Measurements from ENCODE around the gene VPS8. TPM values are rescaled to one million over a fixed set of nuclear protein-coding genes. Genes with fewer than 3 reads are reported as not detected.

Gene VPS8
- total RNA-seq, 1 donor from 2014 or later, result 40.1 TPM

GRCh38 chr3:184789314-184789998 is 22.5 kb upstream of the VPS8 start:
- Mint-ChIP-seq H3K27ac (no peak overlapping the region), H3K4me1 (ENCODE audit: low read depth) (peaks cover 25% of the 10 kb centered on the region), H3K4me3 (ENCODE audit: low read depth) (no peak overlapping the region), H3K27me3 (ENCODE audit: low read depth) (peaks cover 11% of the 10 kb centered on the region), H3K9me3 (no peaks in the 10 kb centered on the region), H3K36me3 (ENCODE audit: low read depth) (no peaks in the 10 kb centered on the region)
- no peak for DNase-seq (ENCODE audit: low spot score)
- intact Hi-C loops (cut with micrococcal nuclease), result no loop called here

- Mint-ChIP-seq H3K27ac (no peak overlapping the region), H3K4me3 (ENCODE audit: low read depth) (no peak overlapping the region), H3K36me3 (ENCODE audit: low read depth) (no peaks in the 10 kb centered on the region), H3K4me1 (ENCODE audit: low read depth) (peaks cover 9% of the 10 kb centered on the region), H3K27me3 (ENCODE audit: low read depth) (peaks cover 12% of the 10 kb centered on the region), H3K9me3 (no peaks in the 10 kb centered on the region)
- intact Hi-C loops (cut with micrococcal nuclease), result no loop called here
- DNase-seq (ENCODE audit: low spot score), result no peak
Observed at GRCh38 chr3:184791171-184791570, 20.8 kb upstream of the VPS8 start.

- intact Hi-C loops (cut with micrococcal nuclease), result no loop called here
- Mint-ChIP-seq H3K4me3 (ENCODE audit: low read depth) (no peak overlapping the region), H3K27me3 (ENCODE audit: low read depth) (peaks cover 36% of the 10 kb centered on the region), H3K36me3 (ENCODE audit: low read depth) (no peaks in the 10 kb centered on the region), H3K27ac (no peak overlapping the region), H3K4me1 (ENCODE audit: low read depth) (no peaks in the 10 kb centered on the region), H3K9me3 (no peaks in the 10 kb centered on the region)
- no peak for DNase-seq (ENCODE audit: low spot score)
Observed at GRCh38 chr3:184795522-184796190, 16.3 kb upstream of the VPS8 start.

GRCh38 chr3:184796551-184796950 is 15.4 kb upstream of the VPS8 start:
- no peaks in the 10 kb centered on the region for H3K36me3 Mint-ChIP-seq (ENCODE audit: low read depth)
- peaks cover 40% of the 10 kb centered on the region for H3K27me3 Mint-ChIP-seq (ENCODE audit: low read depth)
- DNase-seq (ENCODE audit: low spot score), result no peak
- no peaks in the 10 kb centered on the region for H3K4me1 Mint-ChIP-seq (ENCODE audit: low read depth)
- H3K27ac Mint-ChIP-seq, result no peak overlapping the region
- no peak overlapping the region for H3K4me3 Mint-ChIP-seq (ENCODE audit: low read depth)
- H3K9me3 Mint-ChIP-seq, result no peaks in the 10 kb centered on the region
- intact Hi-C loops (cut with micrococcal nuclease), result no loop called here

GRCh38 chr3:184796954-184797353 is 15.0 kb upstream of the VPS8 start:
- intact Hi-C loops (cut with micrococcal nuclease), result no loop called here
- no peaks in the 10 kb centered on the region for H3K36me3 Mint-ChIP-seq (ENCODE audit: low read depth)
- no peak for DNase-seq (ENCODE audit: low spot score)
- peaks cover 40% of the 10 kb centered on the region for H3K27me3 Mint-ChIP-seq (ENCODE audit: low read depth)
- H3K4me1 Mint-ChIP-seq (ENCODE audit: low read depth), result no peaks in the 10 kb centered on the region
- H3K9me3 Mint-ChIP-seq, result no peaks in the 10 kb centered on the region
- H3K27ac Mint-ChIP-seq, result no peak overlapping the region
- no peak overlapping the region for H3K4me3 Mint-ChIP-seq (ENCODE audit: low read depth)

- no peaks in the 10 kb centered on the region for H3K9me3 Mint-ChIP-seq
- H3K27ac Mint-ChIP-seq, result no peak overlapping the region
- H3K4me1 Mint-ChIP-seq (ENCODE audit: low read depth), result no peaks in the 10 kb centered on the region
- H3K27me3 Mint-ChIP-seq (ENCODE audit: low read depth), result peaks cover 41% of the 10 kb centered on the region
- intact Hi-C loops (cut with micrococcal nuclease), result no loop called here
- H3K36me3 Mint-ChIP-seq (ENCODE audit: low read depth), result no peaks in the 10 kb centered on the region
- no peak overlapping the region for H3K4me3 Mint-ChIP-seq (ENCODE audit: low read depth)
- no peak for DNase-seq (ENCODE audit: low spot score)
Observed at GRCh38 chr3:184798120-184798519, 13.8 kb upstream of the VPS8 start.

- Mint-ChIP-seq H3K27me3 (ENCODE audit: low read depth) (peaks cover 37% of the 10 kb centered on the region), H3K27ac (no peak overlapping the region), H3K4me3 (ENCODE audit: low read depth) (no peak overlapping the region), H3K9me3 (no peaks in the 10 kb centered on the region), H3K36me3 (ENCODE audit: low read depth) (no peaks in the 10 kb centered on the region), H3K4me1 (ENCODE audit: low read depth) (no peaks in the 10 kb centered on the region)
- intact Hi-C loops (cut with micrococcal nuclease), result no loop called here
- no peak for DNase-seq (ENCODE audit: low spot score)
Observed at GRCh38 chr3:184800349-184800930, 11.5 kb upstream of the VPS8 start.

- peaks cover 37% of the 10 kb centered on the region for H3K27me3 Mint-ChIP-seq (ENCODE audit: low read depth)
- H3K27ac Mint-ChIP-seq, result no peak overlapping the region
- DNase-seq (ENCODE audit: low spot score), result no peak
- no peaks in the 10 kb centered on the region for H3K9me3 Mint-ChIP-seq
- H3K4me3 Mint-ChIP-seq (ENCODE audit: low read depth), result no peak overlapping the region
- no peaks in the 10 kb centered on the region for H3K36me3 Mint-ChIP-seq (ENCODE audit: low read depth)
- no peaks in the 10 kb centered on the region for H3K4me1 Mint-ChIP-seq (ENCODE audit: low read depth)
- intact Hi-C loops (cut with micrococcal nuclease), result no loop called here
Observed at GRCh38 chr3:184801241-184801785, 10.7 kb upstream of the VPS8 start.

GRCh38 chr3:184802150-184802549 is 9.8 kb upstream of the VPS8 start:
- peaks cover 31% of the 10 kb centered on the region for H3K27me3 Mint-ChIP-seq (ENCODE audit: low read depth)
- intact Hi-C loops (cut with micrococcal nuclease), result no loop called here
- no peaks in the 10 kb centered on the region for H3K36me3 Mint-ChIP-seq (ENCODE audit: low read depth)
- H3K9me3 Mint-ChIP-seq, result no peaks in the 10 kb centered on the region
- no peaks in the 10 kb centered on the region for H3K4me1 Mint-ChIP-seq (ENCODE audit: low read depth)
- no peak overlapping the region for H3K27ac Mint-ChIP-seq
- H3K4me3 Mint-ChIP-seq (ENCODE audit: low read depth), result no peak overlapping the region
- DNase-seq (ENCODE audit: low spot score), result no peak

GRCh38 chr3:184804801-184805200 is 7.2 kb upstream of the VPS8 start:
- Mint-ChIP-seq H3K27ac (no peak overlapping the region), H3K4me1 (ENCODE audit: low read depth) (peaks cover 4% of the 10 kb centered on the region), H3K9me3 (no peaks in the 10 kb centered on the region), H3K4me3 (ENCODE audit: low read depth) (no peak overlapping the region), H3K36me3 (ENCODE audit: low read depth) (no peaks in the 10 kb centered on the region), H3K27me3 (ENCODE audit: low read depth) (peaks cover 19% of the 10 kb centered on the region)
- intact Hi-C loops (cut with micrococcal nuclease), result no loop called here
- no peak for DNase-seq (ENCODE audit: low spot score)

- intact Hi-C loops (cut with micrococcal nuclease), result no loop called here
- H3K36me3 Mint-ChIP-seq (ENCODE audit: low read depth), result no peaks in the 10 kb centered on the region
- H3K9me3 Mint-ChIP-seq, result no peaks in the 10 kb centered on the region
- H3K4me1 Mint-ChIP-seq (ENCODE audit: low read depth), result peaks cover 6% of the 10 kb centered on the region
- H3K4me3 Mint-ChIP-seq (ENCODE audit: low read depth), result no peak overlapping the region
- no peak overlapping the region for H3K27ac Mint-ChIP-seq
- DNase-seq (ENCODE audit: low spot score), result no peak
- peaks cover 13% of the 10 kb centered on the region for H3K27me3 Mint-ChIP-seq (ENCODE audit: low read depth)
Observed at GRCh38 chr3:184805351-184806038, 6.5 kb upstream of the VPS8 start.

- DNase-seq (ENCODE audit: low spot score), result no peak
- no peak overlapping the region for H3K27ac Mint-ChIP-seq
- H3K4me3 Mint-ChIP-seq (ENCODE audit: low read depth), result no peak overlapping the region
- H3K9me3 Mint-ChIP-seq, result no peaks in the 10 kb centered on the region
- peaks cover 4% of the 10 kb centered on the region for H3K27me3 Mint-ChIP-seq (ENCODE audit: low read depth)
- H3K4me1 Mint-ChIP-seq (ENCODE audit: low read depth), result peaks cover 13% of the 10 kb centered on the region
- H3K36me3 Mint-ChIP-seq (ENCODE audit: low read depth), result no peaks in the 10 kb centered on the region
- intact Hi-C loops (cut with micrococcal nuclease), result no loop called here
Observed at GRCh38 chr3:184806567-184807271, 5.2 kb upstream of the VPS8 start.

Data from activated T-helper 2 cell treated with anti-CD3 and anti-CD28 coated beads, Interferon-gamma antibody, Interleukin-2, Interleukin-4, amounts not matched to agents 10 μg/mL and 5 μg/mL and 100 μg/mL, durations not matched to agents 14 hours and 24 hours and 36 hours (primary cell).